AG08396 (cell line): ENCODE data around the gene IFNAR2.

Source experiments
- DNase-seq: peaks from one replicate; pipeline ENCODE4 v3.0.0; 2012; ENCODE audit warnings: low spot score, mixed read lengths

The IFNAR2 gene

GRCh38 chr21:33229784-33230544 is at the start of gene IFNAR2:
Gene IFNAR2, plus strand, starts transcription at chr21:33229938. Its CDS starts 11,985 bp downstream, at chr21:33241923.
- peak; percentile 95 for DNase-seq

GRCh38 chr21:33185852-33186251 is 43.9 kb upstream of the IFNAR2 start:
- DNase-seq = no peak

- DNase-seq = no peak
Measured at GRCh38 chr21:33187276-33187675, 42.5 kb upstream of the IFNAR2 start.

GRCh38 chr21:33189237-33189636 is 40.5 kb upstream of the IFNAR2 start:
- DNase-seq = no peak

GRCh38 chr21:33189824-33190223 is 39.9 kb upstream of the IFNAR2 start:
- DNase-seq = no peak

GRCh38 chr21:33196941-33197374 is 32.8 kb upstream of the IFNAR2 start:
- peak; percentile 43 for DNase-seq

- DNase-seq = no peak
Measured at GRCh38 chr21:33197496-33197895, 32.2 kb upstream of the IFNAR2 start.

GRCh38 chr21:33198346-33199099 is 31.2 kb upstream of the IFNAR2 start:
- DNase-seq = peak; percentile 35

- DNase-seq = no peak
Measured at GRCh38 chr21:33199100-33199464, 30.7 kb upstream of the IFNAR2 start.

- peak; percentile 75 for DNase-seq
Measured at GRCh38 chr21:33199516-33200217, 30.1 kb upstream of the IFNAR2 start.

GRCh38 chr21:33201956-33202355 is 27.8 kb upstream of the IFNAR2 start:
- no peak for DNase-seq

- no peak for DNase-seq
Measured at GRCh38 chr21:33202464-33203363, 27.0 kb upstream of the IFNAR2 start.

GRCh38 chr21:33203371-33203724 is 26.4 kb upstream of the IFNAR2 start:
- DNase-seq = no peak

GRCh38 chr21:33205476-33205875 is 24.3 kb upstream of the IFNAR2 start:
- DNase-seq = no peak

- no peak for DNase-seq
Measured at GRCh38 chr21:33206771-33207281, 22.9 kb upstream of the IFNAR2 start.

- no peak for DNase-seq
Measured at GRCh38 chr21:33207449-33208149, 22.1 kb upstream of the IFNAR2 start.

- DNase-seq = no peak
Measured at GRCh38 chr21:33208534-33208933, 21.2 kb upstream of the IFNAR2 start.

- DNase-seq = no peak
Measured at GRCh38 chr21:33211305-33211704, 18.4 kb upstream of the IFNAR2 start.

GRCh38 chr21:33211732-33212131 is 18.0 kb upstream of the IFNAR2 start:
- DNase-seq = no peak

- no peak for DNase-seq
Measured at GRCh38 chr21:33212159-33212851, 17.4 kb upstream of the IFNAR2 start.
